ENCODE measurements around the gene EPHA1. TPM values are rescaled to one million over a fixed set of nuclear protein-coding genes. Genes with fewer than 3 reads are reported as not detected.
"Not testable (repeated sequence)": the region's sequence is repeated elsewhere in the genome, so short reads cannot be mapped to it uniquely, and the experiment has no call there.

Gene EPHA1
- total RNA-seq, 1 experiment from 2014 or later: not detected

GRCh38 chr7:143431109-143431508 is 22.5 kb upstream of the EPHA1 start:
- no peak for DNase-seq (ENCODE audit: low spot score)

- no peak for DNase-seq (ENCODE audit: low spot score)
Observed at GRCh38 chr7:143429770-143430698, 21.4 kb upstream of the EPHA1 start.

- DNase-seq (ENCODE audit: low spot score): no peak
Observed at GRCh38 chr7:143426479-143427142, 18.0 kb upstream of the EPHA1 start.

- not testable (repeated sequence) for DNase-seq (ENCODE audit: low spot score)
Observed at GRCh38 chr7:143424476-143424875, 15.8 kb upstream of the EPHA1 start.

GRCh38 chr7:143422033-143422432 is 13.4 kb upstream of the EPHA1 start:
- DNase-seq (ENCODE audit: low spot score): no peak

GRCh38 chr7:143420624-143421023 is 12.0 kb upstream of the EPHA1 start:
- DNase-seq (ENCODE audit: low spot score): not testable (repeated sequence)

- no peak for DNase-seq (ENCODE audit: low spot score)
Observed at GRCh38 chr7:143419880-143420279, 11.2 kb upstream of the EPHA1 start.

- DNase-seq (ENCODE audit: low spot score): no peak
Observed at GRCh38 chr7:143418681-143419458, 10.2 kb upstream of the EPHA1 start.

GRCh38 chr7:143417734-143418383 is 9.2 kb upstream of the EPHA1 start:
- DNase-seq (ENCODE audit: low spot score): no peak

GRCh38 chr7:143416565-143417149 is 8.0 kb upstream of the EPHA1 start:
- no peak for DNase-seq (ENCODE audit: low spot score)

- DNase-seq (ENCODE audit: low spot score): no peak
Observed at GRCh38 chr7:143415742-143416397, 7.2 kb upstream of the EPHA1 start.

GRCh38 chr7:143415209-143415608 is 6.6 kb upstream of the EPHA1 start:
- not testable (repeated sequence) for DNase-seq (ENCODE audit: low spot score)

GRCh38 chr7:143413123-143413522 is 4.5 kb upstream of the EPHA1 start:
- no peak for DNase-seq (ENCODE audit: low spot score)

GRCh38 chr7:143411976-143412708 is 3.5 kb upstream of the EPHA1 start:
- DNase-seq (ENCODE audit: low spot score): no peak

GRCh38 chr7:143410521-143411004 is 1.9 kb upstream of the EPHA1 start:
- DNase-seq (ENCODE audit: low spot score): no peak

- DNase-seq (ENCODE audit: low spot score): no peak
Observed at GRCh38 chr7:143408252-143408685, 387 bp downstream of the EPHA1 start.

- no peak for DNase-seq (ENCODE audit: low spot score)
Observed at GRCh38 chr7:143407287-143408251, 1.1 kb downstream of the EPHA1 start.

GRCh38 chr7:143406002-143406357 is 2.7 kb downstream of the EPHA1 start:
- no peak for DNase-seq (ENCODE audit: low spot score)

Measured in H4 (cell line).